GM23338 (cell line): ENCODE results near the gene UQCRC2. TPM values are rescaled to one million over a fixed set of nuclear protein-coding genes. Genes with fewer than 3 reads are reported as not detected.

Experiments used
- ATAC-seq: fragments of 200-7000 bp; cut with Tn5 transposase; 3 replicates; pipeline ENCODE4 v1.9.1; 2020
- DNase-seq: peaks from one replicate; pipeline ENCODE4 v3.0.0-alpha.2; 2015; ENCODE audit warnings: low spot score
- H2AFZ ChIP-seq: fragments of 200-600 bp; sonication (generic); 2 replicates; pipeline ENCODE4 v1.8.0; 2016; ENCODE audit warnings: antibody characterized with exemption, mild to moderate bottlenecking, moderate library complexity
- H3F3A ChIP-seq: fragments of 200-600 bp; sonication (generic); replicated peaks from 2 replicates; pipeline ENCODE4 v1.8.0; 2017; ENCODE audit warnings: antibody characterized with exemption, mixed run types, low read depth
- H3K27ac ChIP-seq: fragments of 200-600 bp; sonication (generic); 2 replicates; pipeline ENCODE4 v1.6.1; 2016; ENCODE audit warnings: low read depth
- H3K27me3 ChIP-seq: fragments of 200-600 bp; sonication (generic); 2 replicates; pipeline ENCODE4 v1.8.0; 2016; ENCODE audit warnings: mild to moderate bottlenecking, mixed run types, moderate library complexity; ENCODE audit not compliant: insufficient read depth
- H3K36me3 ChIP-seq: fragments of 200-600 bp; sonication (generic); 2 replicates; pipeline ENCODE4 v1.8.0; 2016; ENCODE audit warnings: mild to moderate bottlenecking; ENCODE audit not compliant: insufficient read depth
- H3K4me1 ChIP-seq: fragments of 200-600 bp; sonication (generic); 2 replicates; pipeline ENCODE4 v1.8.0; 2016; ENCODE audit warnings: mild to moderate bottlenecking, moderate library complexity; ENCODE audit not compliant: insufficient read depth
- H3K4me2 ChIP-seq: fragments of 200-600 bp; sonication (generic); 2 replicates; pipeline ENCODE4 v1.7.1; 2017; ENCODE audit warnings: mixed run types
- H3K4me3 ChIP-seq: fragments of 200-600 bp; sonication (generic); 2 replicates; pipeline ENCODE4 v1.6.1; 2016; ENCODE audit warnings: mixed run types
- H3K79me2 ChIP-seq: fragments of 200-600 bp; sonication (generic); replicated peaks from 2 replicates; pipeline ENCODE4 v1.8.0; 2017; ENCODE audit warnings: mild to moderate bottlenecking; ENCODE audit not compliant: insufficient read depth
- H3K9me2 ChIP-seq: fragments of 200-600 bp; sonication (generic); 2 replicates; pipeline ENCODE4 v1.8.0; 2017; ENCODE audit not compliant: insufficient read depth
- H4K20me1 ChIP-seq: fragments of 200-600 bp; sonication (generic); replicated peaks from 2 replicates; pipeline ENCODE4 v1.8.0; 2017; ENCODE audit warnings: mild to moderate bottlenecking; ENCODE audit not compliant: insufficient read depth
- H3K27ac Mint-ChIP-seq: 2 replicates; pipeline ENCODE4 v1.8.0; 2020; ENCODE audit warnings: inconsistent platforms, mild to moderate bottlenecking, moderate library complexity, mixed read lengths
- H3K27me3 Mint-ChIP-seq: 3 replicates; pipeline ENCODE4 v1.8.0; 2022; ENCODE audit warnings: low read depth, mild to moderate bottlenecking, moderate library complexity, mixed read lengths, inconsistent platforms; ENCODE audit not compliant: insufficient read depth, poor library complexity
- H3K36me3 Mint-ChIP-seq: 3 replicates; pipeline ENCODE4 v1.8.0; 2021; ENCODE audit warnings: low read depth, mild to moderate bottlenecking, inconsistent platforms, moderate library complexity, mixed read lengths
- H3K4me1 Mint-ChIP-seq: 3 replicates; pipeline ENCODE4 v1.8.0; 2020; ENCODE audit warnings: mild to moderate bottlenecking, inconsistent platforms, mixed read lengths
- H3K4me3 Mint-ChIP-seq: 3 replicates; pipeline ENCODE4 v1.8.0; 2021; ENCODE audit warnings: moderate library complexity, mild to moderate bottlenecking, inconsistent platforms, mixed read lengths
- H3K9me3 Mint-ChIP-seq: 3 replicates; pipeline ENCODE4 v1.8.0; 2020; ENCODE audit warnings: moderate library complexity, mild to moderate bottlenecking, inconsistent platforms, mixed read lengths
- CTCF ChIP-seq, 2 experiments: fragments of 200-600 bp in 1 of 2; sonication (generic) in 1 of 2; conservative IDR thresholded peaks; 2 replicates each; pipeline versions ENCODE4 v1.5.1 to v1.6.1; 2016 to 2017; ENCODE audit warnings: antibody characterized with exemption in 2 of 2, low read depth in 2 of 2, mild to moderate bottlenecking in 2 of 2, moderate library complexity in 1 of 2
- ETS1 ChIP-seq: IDR thresholded peaks from 2 replicates; pipeline ENCODE4 v1.6.1; 2016; ENCODE audit warnings: antibody characterized with exemption
- EZH2 ChIP-seq: fragments of 200-600 bp; sonication (generic); IDR thresholded peaks from one replicate; pipeline ENCODE4 v1.8.0; 2017; ENCODE audit warnings: antibody characterized with exemption, mild to moderate bottlenecking, low read depth; ENCODE audit not compliant: unreplicated experiment
- EZH2phosphoT487 ChIP-seq: fragments of 200-600 bp; sonication (generic); IDR thresholded peaks from one replicate; pipeline ENCODE4 v1.8.1; 2018; ENCODE audit warnings: antibody characterized with exemption; ENCODE audit not compliant: unreplicated experiment
- JUNB ChIP-seq: IDR thresholded peaks from one replicate; pipeline ENCODE4 v1.6.1; 2016; ENCODE audit warnings: antibody characterized with exemption; ENCODE audit not compliant: unreplicated experiment
- NANOG ChIP-seq: IDR thresholded peaks from 2 replicates; pipeline ENCODE4 v1.6.1; 2016; ENCODE audit warnings: antibody characterized with exemption, borderline replicate concordance
- POLR2AphosphoS5 ChIP-seq: IDR thresholded peaks from 2 replicates; pipeline ENCODE4 v1.6.1; 2016; ENCODE audit warnings: antibody characterized with exemption, low read depth
- REST ChIP-seq: IDR thresholded peaks from one replicate; pipeline ENCODE4 v1.6.1; 2018; ENCODE audit warnings: antibody characterized with exemption; ENCODE audit not compliant: unreplicated experiment
- STAT1 ChIP-seq: IDR thresholded peaks from one replicate; pipeline ENCODE4 v1.6.1; 2016; ENCODE audit warnings: antibody characterized with exemption; ENCODE audit not compliant: unreplicated experiment
- ZNF331 ChIP-seq: fragments of 250-450 bp; sonication (Bioruptor Pico); IDR thresholded peaks from 2 replicates; pipeline ENCODE4 v1.5.0; 2020; ENCODE audit warnings: low read depth, mild to moderate bottlenecking, moderate library complexity
- ZNF462 ChIP-seq: fragments of 250-450 bp; sonication (Bioruptor Pico); IDR thresholded peaks from 2 replicates; pipeline ENCODE4 v1.5.0; 2020; ENCODE audit warnings: mild to moderate bottlenecking, moderate library complexity
- polyA plus RNA-seq: library from polyadenylated mRNA; unstranded; fragments of >200 nt; fragmentation: Nextera tagmentation; extraction: Ambion mirVana; gene quantifications from 2 replicates; pipeline ENCODE4 v1.2.1, GENCODE V29; 2016
- total RNA-seq: library from RNA; depleted of rRNA; stranded (reverse); fragments of >200 nt; shearing (Covaris generic); gene quantifications from 2 replicates; pipeline ENCODE4 v1.2.3, GENCODE V29; 2014

The UQCRC2 gene
- total and polyA plus RNA-seq, 2 experiments from 2014 or later, result 88.0 to 122 TPM

GRCh38 chr16:21990381-21990944 is 37.3 kb downstream of the UQCRC2 start (continued):
- no peak for TF ChIP-seq ZNF331
- TF ChIP-seq EZH2phosphoT487, result no peak
- no peak for TF ChIP-seq ZNF462 (CRISPR knock-in tag)

- ATAC-seq, result no peak
- H3K36me3 Mint-ChIP-seq, result no peaks in the 10 kb centered on the region; the same call in 2 of the 3 replicates
- Histone ChIP-seq H3K4me2 (no peak overlapping the region), H3K9me2 (no peaks in the 10 kb centered on the region), H3K27me3 (no peaks in the 10 kb centered on the region), H3F3A (no peaks in the 10 kb centered on the region), H3K4me3 (no peak overlapping the region), H3K4me1 (peaks cover 5% of the 10 kb centered on the region), H2AFZ (no peak overlapping the region), H3K27ac (no peak overlapping the region), H3K36me3 (no peaks in the 10 kb centered on the region), H4K20me1 (0 out of 2 replicates have a peak, but pooled peaks cover 4% of the 10 kb centered on the region), H3K79me2 (no peaks in the 10 kb centered on the region)
- no peaks in the 10 kb centered on the region for H3K9me3 Mint-ChIP-seq
- no peak overlapping the region for H3K27ac Mint-ChIP-seq
- H3K4me1 Mint-ChIP-seq, result peaks cover 15% of the 10 kb centered on the region
- no peak for DNase-seq
- peaks cover 8% of the 10 kb centered on the region for H3K27me3 Mint-ChIP-seq
- H3K4me3 Mint-ChIP-seq, result no peak overlapping the region
- TF ChIP-seq EZH2, result no peak
- TF ChIP-seq ETS1, result no peak
- no peak for TF ChIP-seq ZNF331
- TF ChIP-seq STAT1, result no peak
- TF ChIP-seq CTCF (conservative IDR thresholded peaks at IDR 0.05; ENCODE audit: low read depth in 2 of 2), result no peak
- no peak for TF ChIP-seq POLR2AphosphoS5
- TF ChIP-seq REST, result no peak
- no peak for TF ChIP-seq JUNB
- TF ChIP-seq EZH2phosphoT487, result no peak
- TF ChIP-seq NANOG, result no peak
Measured at GRCh38 chr16:21991621-21992020, 38.5 kb downstream of the UQCRC2 start.
